Measurements from ENCODE around the gene ATRNL1. TPM values are rescaled to one million over a fixed set of nuclear protein-coding genes. Genes with fewer than 3 reads are reported as not detected.
"Not testable (repeated sequence)": the region's sequence is repeated elsewhere in the genome, so short reads cannot be mapped to it uniquely, and the experiment has no call there.

ATRNL1 gene
- total RNA-seq, 2 experiments from 2014 or later = not detected

DNA sequence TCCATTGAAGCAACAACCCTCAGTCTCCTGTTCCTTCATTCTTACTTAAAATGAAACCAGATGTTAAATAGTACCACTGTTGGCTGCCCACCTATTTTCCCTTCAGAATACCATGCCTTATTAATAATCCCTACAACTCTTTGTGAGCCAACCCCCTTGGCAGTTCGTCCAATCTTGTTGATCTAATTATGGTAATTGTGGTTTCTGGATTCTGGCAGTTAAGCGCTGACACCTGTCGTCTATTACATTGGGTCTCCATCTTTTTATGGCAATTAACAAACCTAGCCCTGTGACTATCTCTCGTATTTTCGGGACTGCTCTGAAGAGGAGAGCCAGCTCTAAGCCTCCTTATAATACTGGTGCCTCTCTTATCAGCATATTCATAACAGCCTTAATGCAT lies 432.0 kb downstream of the ATRNL1 start:
- intact Hi-C loops (cut with micrococcal nuclease; ENCODE audit: unreplicated experiment) = no loop called here
- H3K27ac ChIP-seq (ENCODE audit: low read depth, low read length, poor library complexity, severe bottlenecking) = no peak overlapping the region
- CTCF ChIA-PET (ENCODE audit: unreplicated experiment) = no interaction called here
- POLR2A ChIA-PET = no interaction called here
- H3K9me3 ChIP-seq (ENCODE audit: low read length) = no peaks in the 10 kb centered on the region
- no peak overlapping the region for H3K4me2 ChIP-seq (ENCODE audit: low read length)
- no peaks in the 10 kb centered on the region for H3K36me3 ChIP-seq (ENCODE audit: insufficient read depth, low read length)
- DNase-seq (ENCODE audit: low spot score) = no peak
- no peaks in the 10 kb centered on the region for H3K9me2 ChIP-seq (ENCODE audit: insufficient read depth, low read length)
- H4K20me1 ChIP-seq (ENCODE audit: insufficient read depth, low read length) = no peaks in the 10 kb centered on the region
- no peak overlapping the region for H3K4me3 ChIP-seq (ENCODE audit: low read depth, low read length, poor library complexity, severe bottlenecking)
- no peaks in the 10 kb centered on the region for H3K4me1 ChIP-seq (ENCODE audit: insufficient read depth, low read length, poor library complexity, severe bottlenecking)
- BruUV-seq (replicated peaks) = no TSS peak
- TF ChIP-seq, protein P1, sequence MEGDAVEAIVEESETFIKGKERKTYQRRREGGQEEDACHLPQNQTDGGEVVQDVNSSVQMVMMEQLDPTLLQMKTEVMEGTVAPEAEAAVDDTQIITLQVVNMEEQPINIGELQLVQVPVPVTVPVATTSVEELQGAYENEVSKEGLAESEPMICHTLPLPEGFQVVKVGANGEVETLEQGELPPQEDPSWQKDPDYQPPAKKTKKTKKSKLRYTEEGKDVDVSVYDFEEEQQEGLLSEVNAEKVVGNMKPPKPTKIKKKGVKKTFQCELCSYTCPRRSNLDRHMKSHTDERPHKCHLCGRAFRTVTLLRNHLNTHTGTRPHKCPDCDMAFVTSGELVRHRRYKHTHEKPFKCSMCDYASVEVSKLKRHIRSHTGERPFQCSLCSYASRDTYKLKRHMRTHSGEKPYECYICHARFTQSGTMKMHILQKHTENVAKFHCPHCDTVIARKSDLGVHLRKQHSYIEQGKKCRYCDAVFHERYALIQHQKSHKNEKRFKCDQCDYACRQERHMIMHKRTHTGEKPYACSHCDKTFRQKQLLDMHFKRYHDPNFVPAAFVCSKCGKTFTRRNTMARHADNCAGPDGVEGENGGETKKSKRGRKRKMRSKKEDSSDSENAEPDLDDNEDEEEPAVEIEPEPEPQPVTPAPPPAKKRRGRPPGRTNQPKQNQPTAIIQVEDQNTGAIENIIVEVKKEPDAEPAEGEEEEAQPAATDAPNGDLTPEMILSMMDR (conservative IDR thresholded peaks at IDR 0.05; ENCODE audit: low read length) = no peak
- no peak for TF ChIP-seq EZH2phosphoT487 (IDR thresholded peaks at IDR 0.05; ENCODE audit: borderline replicate concordance, low read depth, low read length)
- no peaks in the 10 kb centered on the region for H3K79me2 ChIP-seq (ENCODE audit: insufficient read depth, low read depth, low read length)
- H2AFZ ChIP-seq (ENCODE audit: low read length) = no peak overlapping the region

DNA sequence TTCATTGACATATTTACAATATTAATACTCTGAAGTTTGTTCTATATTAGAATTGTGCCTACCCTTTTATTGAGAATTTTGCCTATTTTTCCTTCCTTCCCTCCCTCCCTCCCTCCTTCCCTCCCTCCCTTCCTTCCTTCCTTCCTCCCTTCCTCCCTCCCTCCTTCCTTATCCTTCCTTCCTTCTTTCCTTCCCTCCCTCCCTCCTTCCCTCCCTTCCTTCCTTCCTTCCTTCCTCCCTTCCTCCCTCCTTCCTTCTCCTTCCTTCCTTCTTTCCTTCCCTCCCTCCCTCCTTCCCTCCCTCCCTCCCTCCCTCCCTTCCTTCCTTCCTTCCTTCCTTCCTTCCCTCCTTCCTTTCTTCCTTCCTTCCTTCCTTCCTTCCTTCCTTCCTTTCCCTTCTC lies 434.5 kb downstream of the ATRNL1 start:
- BruUV-seq (replicated peaks); H3K9me3 ChIP-seq (ENCODE audit: low read length); H2AFZ ChIP-seq (ENCODE audit: low read length); H3K9me2 ChIP-seq (ENCODE audit: insufficient read depth, low read length); H3K4me2 ChIP-seq (ENCODE audit: low read length); H3K79me2 ChIP-seq (ENCODE audit: insufficient read depth, low read depth, low read length); H3K27ac ChIP-seq (ENCODE audit: low read depth, low read length, poor library complexity, severe bottlenecking); H4K20me1 ChIP-seq (ENCODE audit: insufficient read depth, low read length); DNase-seq (ENCODE audit: low spot score); H3K4me1 ChIP-seq (ENCODE audit: insufficient read depth, low read length, poor library complexity, severe bottlenecking); H3K36me3 ChIP-seq (ENCODE audit: insufficient read depth, low read length); CTCF ChIA-PET (ENCODE audit: unreplicated experiment); POLR2A ChIA-PET; H3K4me3 ChIP-seq (ENCODE audit: low read depth, low read length, poor library complexity, severe bottlenecking); intact Hi-C loops (cut with micrococcal nuclease; ENCODE audit: unreplicated experiment): not testable (repeated sequence)

DNA sequence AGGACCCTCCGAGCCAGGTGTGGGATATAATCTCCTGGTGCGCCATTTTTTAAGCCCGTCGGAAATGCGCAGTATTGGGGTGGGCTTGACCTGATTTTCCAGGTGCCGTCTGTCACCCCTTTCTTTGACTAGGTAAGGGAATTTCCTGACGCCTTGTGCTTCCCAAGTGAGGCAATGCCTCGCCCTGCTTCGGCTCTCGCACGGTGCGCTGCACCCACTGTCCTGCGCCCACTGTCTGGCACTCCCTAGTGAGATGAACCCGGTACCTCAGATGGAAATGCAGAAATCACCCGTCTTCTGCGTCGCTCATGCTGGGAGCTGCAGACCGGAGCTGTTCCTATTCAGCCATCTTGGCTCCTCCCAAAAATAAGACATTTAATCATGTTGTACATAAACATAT lies 443.2 kb downstream of the ATRNL1 start:
- H4K20me1 ChIP-seq (ENCODE audit: insufficient read depth, low read length); H3K4me2 ChIP-seq (ENCODE audit: low read length); H3K9me2 ChIP-seq (ENCODE audit: insufficient read depth, low read length); H3K79me2 ChIP-seq (ENCODE audit: insufficient read depth, low read depth, low read length); H3K9me3 ChIP-seq (ENCODE audit: low read length); POLR2A ChIA-PET; intact Hi-C loops (cut with micrococcal nuclease; ENCODE audit: unreplicated experiment); H3K4me1 ChIP-seq (ENCODE audit: insufficient read depth, low read length, poor library complexity, severe bottlenecking); CTCF ChIA-PET (ENCODE audit: unreplicated experiment); H3K36me3 ChIP-seq (ENCODE audit: insufficient read depth, low read length); BruUV-seq (replicated peaks); H2AFZ ChIP-seq (ENCODE audit: low read length); DNase-seq (ENCODE audit: low spot score); H3K27ac ChIP-seq (ENCODE audit: low read depth, low read length, poor library complexity, severe bottlenecking); H3K4me3 ChIP-seq (ENCODE audit: low read depth, low read length, poor library complexity, severe bottlenecking): not testable (repeated sequence)

DNA sequence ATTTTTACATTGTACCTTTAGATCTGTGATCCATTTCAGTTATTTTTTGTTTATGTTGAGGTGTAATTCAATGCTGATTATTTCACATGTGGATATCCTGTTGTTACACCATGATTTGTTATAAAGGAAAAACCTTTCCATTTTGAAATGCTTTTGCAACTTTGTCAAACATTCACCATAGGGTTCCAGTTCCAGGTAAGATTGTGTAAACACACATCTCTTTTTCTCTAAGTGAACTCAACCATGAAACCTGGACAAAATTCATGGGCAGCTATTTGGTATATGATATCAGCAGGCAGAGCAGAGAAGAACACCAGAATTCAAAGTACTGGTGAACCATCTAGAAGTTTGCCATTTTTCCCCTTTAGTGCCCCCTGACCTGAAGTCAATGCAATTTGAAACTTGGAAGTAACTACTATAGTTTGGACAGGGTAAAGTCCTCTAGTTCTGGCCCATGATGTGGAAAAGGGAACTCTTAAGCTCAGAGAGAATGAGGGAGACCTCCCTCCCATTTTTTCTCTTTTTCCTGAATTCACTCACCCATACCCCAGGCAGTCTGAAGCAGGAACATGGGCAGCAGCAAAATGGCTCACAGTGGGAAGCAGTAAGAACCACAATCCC lies 446.1 kb downstream of the ATRNL1 start:
- Histone ChIP-seq H2AFZ (ENCODE audit: low read length) (no peak overlapping the region), H3K27ac (ENCODE audit: low read depth, low read length, poor library complexity, severe bottlenecking) (no peak overlapping the region), H3K36me3 (ENCODE audit: insufficient read depth, low read length) (no peaks in the 10 kb centered on the region), H3K4me2 (ENCODE audit: low read length) (no peak overlapping the region), H3K9me2 (ENCODE audit: insufficient read depth, low read length) (no peaks in the 10 kb centered on the region), H4K20me1 (ENCODE audit: insufficient read depth, low read length) (no peaks in the 10 kb centered on the region), H3K4me1 (ENCODE audit: insufficient read depth, low read length, poor library complexity, severe bottlenecking) (no peaks in the 10 kb centered on the region), H3K4me3 (ENCODE audit: low read depth, low read length, poor library complexity, severe bottlenecking) (no peak overlapping the region), H3K79me2 (ENCODE audit: insufficient read depth, low read depth, low read length) (no peaks in the 10 kb centered on the region), H3K9me3 (ENCODE audit: low read length) (no peaks in the 10 kb centered on the region)
- ChIA-PET POLR2A (no interaction called here), CTCF (ENCODE audit: unreplicated experiment) (no interaction called here)
- intact Hi-C loops (cut with micrococcal nuclease; ENCODE audit: unreplicated experiment) = no loop called here
- no peak for DNase-seq (ENCODE audit: low spot score)
- BruUV-seq (replicated peaks) = no TSS peak
- TF ChIP-seq EZH2phosphoT487 (IDR thresholded peaks at IDR 0.05; ENCODE audit: borderline replicate concordance, low read depth, low read length) = no peak
- TF ChIP-seq, protein P1 (conservative IDR thresholded peaks at IDR 0.05; ENCODE audit: low read length) = no peak
